ENCODE results near the gene SLCO3A1.

Gene SLCO3A1

GRCh38 chr15:91973481-91973880, 120.0 kb downstream of the SLCO3A1 start:
- DNase-seq = no peak

GRCh38 chr15:91974321-91974720, 120.8 kb downstream of the SLCO3A1 start:
- DNase-seq = no peak

- DNase-seq = no peak
Measured at GRCh38 chr15:91975241-91975978, 121.9 kb downstream of the SLCO3A1 start.

GRCh38 chr15:91976966-91977365, 123.5 kb downstream of the SLCO3A1 start:
- no peak for DNase-seq

GRCh38 chr15:91980502-91981267, 127.2 kb downstream of the SLCO3A1 start:
- no peak for DNase-seq

- DNase-seq = no peak
Measured at GRCh38 chr15:91981821-91982800, 128.6 kb downstream of the SLCO3A1 start.

- DNase-seq = no peak
Measured at GRCh38 chr15:91983729-91984340, 130.3 kb downstream of the SLCO3A1 start.

- DNase-seq = no peak
Measured at GRCh38 chr15:91985297-91985696, 131.8 kb downstream of the SLCO3A1 start.

- no peak for DNase-seq
Measured at GRCh38 chr15:91988071-91988470, 134.6 kb downstream of the SLCO3A1 start.

- DNase-seq = no peak
Measured at GRCh38 chr15:91988655-91989054, 135.1 kb downstream of the SLCO3A1 start.

- DNase-seq = no peak
Measured at GRCh38 chr15:91989821-91990220, 136.3 kb downstream of the SLCO3A1 start.

- DNase-seq = no peak
Measured at GRCh38 chr15:91992945-91993344, 139.4 kb downstream of the SLCO3A1 start.

GRCh38 chr15:91995146-91995545, 141.6 kb downstream of the SLCO3A1 start:
- DNase-seq = no peak

GRCh38 chr15:91997163-91997562, 143.7 kb downstream of the SLCO3A1 start:
- DNase-seq = no peak

- DNase-seq = no peak
Measured at GRCh38 chr15:92000709-92001108, 147.2 kb downstream of the SLCO3A1 start.

GRCh38 chr15:92001307-92001706, 147.8 kb downstream of the SLCO3A1 start:
- no peak for DNase-seq

GRCh38 chr15:92002666-92003065, 149.2 kb downstream of the SLCO3A1 start:
- DNase-seq = no peak

GRCh38 chr15:92003515-92004067, 150.1 kb downstream of the SLCO3A1 start:
- DNase-seq = no peak

GRCh38 chr15:92005154-92005553, 151.6 kb downstream of the SLCO3A1 start:
- no peak for DNase-seq

- DNase-seq = no peak
Measured at GRCh38 chr15:92006186-92007028, 152.9 kb downstream of the SLCO3A1 start.

- no peak for DNase-seq
Measured at GRCh38 chr15:92009162-92009561, 155.7 kb downstream of the SLCO3A1 start.

All from CD4-positive, alpha-beta T cell treated with Interleukin-4 for 1 hour (primary cell).